Ovary (tissue), 9 donors: ENCODE results near the gene NSUN6. TPM values are rescaled to one million over a fixed set of nuclear protein-coding genes. Genes with fewer than 3 reads are reported as not detected.
"Not testable (repeated sequence)": the region's sequence is repeated elsewhere in the genome, so short reads cannot be mapped to it uniquely, and the experiment has no call there.

Experiments
- DNase-seq, 5 donors: peaks; one replicate each; pipeline ENCODE4 v3.0.0-alpha.2; 2019 to 2020
- H3K27ac ChIP-seq, 2 donors: fragments of 200-600 bp; one replicate each; pipeline versions ENCODE4 v1.5.1 to v1.8.0; 2019 to 2022
- H3K27me3 ChIP-seq: fragments of 200-600 bp; one replicate; pipeline ENCODE4 v1.8.0; 2022
- H3K36me3 ChIP-seq: fragments of 200-600 bp; sonication (generic); one replicate; pipeline ENCODE4 v1.5.1; 2019
- H3K4me1 ChIP-seq: one replicate; pipeline ENCODE4 v1.8.1; 2013; ENCODE audit warnings: mild to moderate bottlenecking, moderate library complexity; ENCODE audit not compliant: insufficient read depth
- H3K4me3 ChIP-seq: fragments of 200-600 bp; sonication (generic); one replicate; pipeline ENCODE4 v1.5.1; 2017
- H3K9me3 ChIP-seq, 2 donors: fragments of 200-600 bp in 1 of 2; sonication (generic) in 1 of 2; one replicate each; pipeline versions ENCODE4 v1.5.1 to v1.8.1; 2013 to 2019; ENCODE audit warnings: mild to moderate bottlenecking in 1 of 2, moderate library complexity in 1 of 2
- EP300 ChIP-seq: sonication (generic); formaldehyde crosslinking; IDR thresholded peaks from one replicate; pipeline ENCODE4 v1.6.1; 2017; ENCODE audit warnings: antibody characterized with exemption
- POLR2A ChIP-seq: fragments of 450-650 bp; IDR thresholded peaks from one replicate; pipeline ENCODE4 v1.6.1; 2017; ENCODE audit warnings: antibody characterized with exemption, mild to moderate bottlenecking, moderate library complexity
- WGBS, 3 donors: extraction: QIAGEN DNeasy Blood & Tissue Kit in 1 of 3; methylation state at CpG; one replicate each; pipeline versions ENCODE4 v1.1.5 to v1.1.7; 2013 to 2017; 5-methylcytosine and 5-hydroxymethylcytosine counted together
- intact Hi-C, 4 donors: fragments of 100-400 bp; cut with DNase I; formaldehyde crosslinking; loops; one replicate each; pipeline versions ENCODE4 v1.11.0 to v1.15.1; 2022 to 2023
- polyA plus RNA-seq, 2 donors: library from polyadenylated mRNA; stranded (reverse); fragments of 200-250 nt in 1 of 2; fragments of 350-450 nt in 1 of 2; fragmentation: Illumina TruSeq in 1 of 2; extraction: RNeasy Lipid Tissue Mini Kit (QIAGEN cat#74804) in 1 of 2; gene quantifications; one replicate each; pipeline ENCODE4 v1.2.3, GENCODE V29; 2013 to 2014
- total RNA-seq, 7 donors: library from RNA; depleted of rRNA in 2 of 7; stranded (reverse); fragments of >200 nt in 2 of 7; fragmentation: NEBNext Ultra II Directional in 3 of 7; extraction: Animal tissue kit (Norgen Biotek cat#: 25700) in 3 of 7; gene quantifications; one replicate each; pipeline versions ENCODE4 v1.1.0 to v1.2.4, GENCODE V29; 2016 to 2023
- TF ChIP-seq, protein P1 (sequence below), 3 donors: fragments of 450-650 bp in 2 of 3; fragments of 200-600 bp in 1 of 3; IDR thresholded peaks; one replicate each; pipeline versions ENCODE4 v1.5.1 to v1.8.0; 2016 to 2022; ENCODE audit warnings: antibody characterized with exemption in 3 of 3, mild to moderate bottlenecking in 1 of 3
- donor health status: DM: no; HTN: no; CAD: no; lungs with moderate emphysema.
- donor health status: DM: no; HTN: no; CAD: no.
- donor health status: Bipolar disorder and iron deficiency.
- donor health status: DM: yes; HTN: yes; CAD: no.
- donor health status: DM: no; HTN: no; CAD: no.
- donor health status: DM: yes; HTN: yes; CAD: no.

NSUN6 gene
- total and polyA plus RNA-seq, 9 donors = 8.9 to 19.5 (median 15.0) TPM

DNA sequence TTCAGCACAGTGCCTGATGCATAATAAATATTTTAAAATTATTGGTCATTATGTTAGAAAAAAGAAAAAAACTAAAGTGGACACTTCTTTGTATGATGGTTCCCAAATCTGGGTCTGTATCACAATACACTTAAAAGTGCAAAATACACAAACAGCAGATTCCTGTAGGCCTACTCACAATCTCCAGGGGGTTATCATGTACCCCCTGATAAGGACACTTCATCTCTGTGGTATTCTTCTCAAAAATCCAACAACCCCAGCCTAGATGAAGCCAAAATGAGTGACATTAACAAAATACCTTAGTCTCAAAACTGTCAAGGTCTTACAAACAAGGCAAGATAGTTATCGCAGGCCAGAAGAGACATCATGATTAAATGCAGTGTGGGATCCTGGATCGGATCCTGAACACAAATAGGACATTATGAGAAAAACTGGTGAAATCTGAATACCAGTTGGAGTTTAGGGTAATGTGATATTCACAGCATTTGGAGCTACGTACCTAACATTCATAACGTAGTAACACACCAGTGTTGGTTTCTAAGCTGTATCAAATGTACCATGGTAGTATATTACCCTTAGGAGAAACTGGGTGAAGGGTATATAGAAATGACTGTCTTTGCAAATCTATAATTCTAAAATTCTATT is 45.2 kb downstream of the NSUN6 start:
- WGBS, 3 donors = 96 to 97% (median 96%) methylated on average over 4 of the region's 4 CpGs
- TF ChIP-seq EP300 (no peak), POLR2A (no peak)
- TF ChIP-seq, protein P1, sequence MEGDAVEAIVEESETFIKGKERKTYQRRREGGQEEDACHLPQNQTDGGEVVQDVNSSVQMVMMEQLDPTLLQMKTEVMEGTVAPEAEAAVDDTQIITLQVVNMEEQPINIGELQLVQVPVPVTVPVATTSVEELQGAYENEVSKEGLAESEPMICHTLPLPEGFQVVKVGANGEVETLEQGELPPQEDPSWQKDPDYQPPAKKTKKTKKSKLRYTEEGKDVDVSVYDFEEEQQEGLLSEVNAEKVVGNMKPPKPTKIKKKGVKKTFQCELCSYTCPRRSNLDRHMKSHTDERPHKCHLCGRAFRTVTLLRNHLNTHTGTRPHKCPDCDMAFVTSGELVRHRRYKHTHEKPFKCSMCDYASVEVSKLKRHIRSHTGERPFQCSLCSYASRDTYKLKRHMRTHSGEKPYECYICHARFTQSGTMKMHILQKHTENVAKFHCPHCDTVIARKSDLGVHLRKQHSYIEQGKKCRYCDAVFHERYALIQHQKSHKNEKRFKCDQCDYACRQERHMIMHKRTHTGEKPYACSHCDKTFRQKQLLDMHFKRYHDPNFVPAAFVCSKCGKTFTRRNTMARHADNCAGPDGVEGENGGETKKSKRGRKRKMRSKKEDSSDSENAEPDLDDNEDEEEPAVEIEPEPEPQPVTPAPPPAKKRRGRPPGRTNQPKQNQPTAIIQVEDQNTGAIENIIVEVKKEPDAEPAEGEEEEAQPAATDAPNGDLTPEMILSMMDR (IDR thresholded peaks at IDR 0.05) = no peak

DNA sequence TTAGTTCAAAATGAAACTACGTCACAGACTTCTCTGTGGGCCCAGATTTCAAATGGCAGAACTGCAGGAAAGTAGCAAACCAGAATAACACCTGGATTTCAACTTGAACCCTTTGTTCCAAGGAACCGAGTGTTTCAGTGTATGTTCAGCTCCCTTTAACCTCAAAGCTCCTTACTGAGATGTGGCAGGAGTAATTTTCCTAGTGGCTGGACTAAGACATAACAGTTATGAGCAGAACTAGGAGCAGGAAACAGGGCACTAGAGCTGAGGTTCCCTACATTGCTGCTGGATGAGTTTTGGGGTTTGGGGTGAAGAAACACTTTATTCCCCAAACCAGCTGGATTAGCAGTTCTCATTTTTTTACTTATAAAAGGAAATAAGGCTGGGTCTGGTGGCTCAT is 50.1 kb downstream of the NSUN6 start:
- H3K27ac ChIP-seq = no peak overlapping the region
- TF ChIP-seq POLR2A (no peak), EP300 (no peak)
- TF ChIP-seq, protein P1 (IDR thresholded peaks at IDR 0.05) = no peak
- DNase-seq = no peak
- H3K27me3 ChIP-seq = no peaks in the 10 kb centered on the region
- H3K9me3 ChIP-seq = no peaks in the 10 kb centered on the region
- no peak overlapping the region for H3K4me3 ChIP-seq
- intact Hi-C loops = loop anchor here in 1 of 4 donors (10.0 kb wide), 1 partner anchor 737 kb away; no protein-coding TSS in a partner anchor
- no peaks in the 10 kb centered on the region for H3K36me3 ChIP-seq
- no peaks in the 10 kb centered on the region for H3K4me1 ChIP-seq
- WGBS, 3 donors = 85 to 91% (median 88%) methylated on average over 2 of the region's 2 CpGs

More for the DNA sequence above, 45.2 kb downstream of the NSUN6 start:
- Histone ChIP-seq H3K27me3 (no peaks in the 10 kb centered on the region), H3K27ac (no peak overlapping the region), H3K4me3 (no peak overlapping the region), H3K36me3 (no peaks in the 10 kb centered on the region), H3K4me1 (no peaks in the 10 kb centered on the region), H3K9me3 (no peaks in the 10 kb centered on the region)
- no peak for DNase-seq
- intact Hi-C loops = loop anchor here in 1 of 4 donors (10.0 kb wide), 1 partner anchor 741 kb away; no protein-coding TSS in a partner anchor

DNA sequence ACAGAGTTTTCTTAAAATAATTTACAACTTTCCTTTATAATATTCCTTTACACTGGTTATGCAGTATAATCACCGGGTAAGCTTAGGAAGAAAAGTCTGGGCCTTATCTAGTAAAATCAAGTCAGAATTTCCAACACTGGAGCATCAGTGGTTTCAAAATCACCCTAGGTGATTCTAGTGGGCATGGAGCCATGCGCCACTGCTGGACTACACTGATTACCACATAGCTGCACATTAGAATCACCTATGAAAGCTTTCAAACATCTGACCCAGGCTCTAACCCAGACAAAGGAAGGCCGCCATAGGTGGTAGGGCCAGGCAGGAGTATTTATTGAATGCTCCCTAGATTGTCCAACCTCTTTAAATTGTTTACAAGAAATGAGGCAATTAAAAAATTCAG is 52.0 kb downstream of the NSUN6 start:
- no peaks in the 10 kb centered on the region for H3K27me3 ChIP-seq
- intact Hi-C loops = no loop called here
- H3K27ac ChIP-seq = no peak overlapping the region
- DNase-seq = no peak
- no peak overlapping the region for H3K4me3 ChIP-seq
- no peaks in the 10 kb centered on the region for H3K4me1 ChIP-seq
- no peaks in the 10 kb centered on the region for H3K9me3 ChIP-seq
- H3K36me3 ChIP-seq = no peaks in the 10 kb centered on the region
- 95 to 99% (median 99%) methylated on average over 3 of the region's 3 CpGs for WGBS, 3 donors
- TF ChIP-seq EP300 (no peak), POLR2A (no peak)
- TF ChIP-seq, protein P1 (IDR thresholded peaks at IDR 0.05) = no peak

DNA sequence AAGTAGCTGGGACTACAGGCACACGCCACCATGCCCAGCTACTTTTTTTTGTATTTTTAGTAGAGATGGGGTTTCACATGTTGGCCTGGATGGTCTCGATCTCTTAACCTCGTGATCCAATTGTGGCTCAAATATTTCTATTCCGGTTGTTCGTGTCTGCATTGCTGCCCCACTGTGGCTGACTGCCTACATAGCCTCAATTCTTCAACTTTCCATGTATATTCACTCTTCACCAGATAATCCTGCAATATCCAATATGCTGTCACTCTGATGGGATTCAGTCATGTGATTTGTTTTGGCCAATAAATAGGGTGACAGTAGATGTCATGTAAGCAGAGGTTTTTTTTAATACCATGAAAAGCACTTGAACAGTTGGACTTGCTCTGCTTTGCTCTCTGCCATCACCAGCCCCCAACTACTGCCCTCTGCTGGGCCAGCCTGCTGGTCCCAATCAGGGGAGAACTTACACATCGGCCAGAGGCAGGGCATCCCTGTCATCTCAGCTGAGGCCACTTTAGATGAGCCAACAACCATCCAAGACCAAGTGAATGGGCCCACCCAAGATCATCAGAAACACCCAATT is 56.7 kb downstream of the NSUN6 start:
- intact Hi-C loops = no loop called here
- no peak overlapping the region for H3K4me3 ChIP-seq
- TF ChIP-seq EP300 (no peak), POLR2A (no peak)
- TF ChIP-seq, protein P1 (IDR thresholded peaks at IDR 0.05) = no peak
- DNase-seq = no peak
- H3K27ac ChIP-seq = no peak overlapping the region
- no peaks in the 10 kb centered on the region for H3K9me3 ChIP-seq
- WGBS, 3 donors = 78 to 96% (median 89%) methylated on average over 6 of the region's 6 CpGs
- H3K4me1 ChIP-seq = no peaks in the 10 kb centered on the region
- H3K36me3 ChIP-seq = no peaks in the 10 kb centered on the region
- no peaks in the 10 kb centered on the region for H3K27me3 ChIP-seq

DNA sequence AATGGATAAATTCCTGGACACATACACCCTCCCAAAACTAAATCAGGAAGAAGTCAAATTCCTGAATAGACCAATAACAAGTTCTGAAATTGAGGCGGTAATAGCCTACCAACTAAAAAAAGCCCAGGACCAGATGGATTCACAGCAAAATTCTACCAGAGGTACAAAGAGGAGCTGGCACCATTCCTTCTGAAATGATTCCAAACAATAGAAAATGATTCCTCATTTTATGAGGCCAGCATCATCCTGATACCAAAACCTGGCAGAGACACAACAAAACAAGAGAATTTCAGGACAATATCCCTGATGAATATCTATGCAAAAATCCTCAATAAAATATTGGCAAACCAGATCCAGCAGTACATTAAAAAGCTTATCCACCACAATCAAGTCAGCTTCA is 60.2 kb downstream of the NSUN6 start:
- intact Hi-C loops, H3K36me3 ChIP-seq: not testable (repeated sequence)

DNA sequence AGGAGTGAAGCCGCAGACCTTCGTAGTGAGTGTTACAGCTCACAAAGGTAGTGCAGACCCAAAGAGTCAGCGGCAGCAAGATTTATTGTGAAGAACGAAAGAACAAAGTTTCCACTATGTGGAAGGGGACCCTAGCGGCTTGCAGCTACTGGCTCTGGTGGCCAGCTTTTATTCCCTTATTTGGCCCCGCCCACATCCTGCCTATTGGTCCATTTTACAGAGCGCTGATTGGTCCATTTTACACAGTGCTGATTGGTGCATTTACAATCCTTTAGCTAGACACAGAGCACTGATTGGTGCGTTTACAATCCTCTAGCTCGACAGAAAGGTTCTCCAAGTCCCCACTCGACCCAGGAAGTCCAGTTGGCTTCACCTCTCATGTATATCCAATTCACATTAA is 64.8 kb downstream of the NSUN6 start:
- H3K27ac ChIP-seq, intact Hi-C loops, DNase-seq, H3K27me3 ChIP-seq, H3K4me1 ChIP-seq, H3K4me3 ChIP-seq, H3K9me3 ChIP-seq, H3K36me3 ChIP-seq: not testable (repeated sequence)
- 95 to 98% (median 97%) methylated on average over 10 of the region's 10 CpGs for WGBS, 3 donors

More for the DNA sequence above, 60.2 kb downstream of the NSUN6 start:
- DNase-seq, H3K4me3 ChIP-seq, H3K27me3 ChIP-seq, H3K4me1 ChIP-seq, H3K27ac ChIP-seq, H3K9me3 ChIP-seq: not testable (repeated sequence)
- WGBS, 3 donors = 97% methylated on average over 1 of the region's 1 CpG
